ENCODE data around the gene SERPINE2.

Gene SERPINE2

DNA sequence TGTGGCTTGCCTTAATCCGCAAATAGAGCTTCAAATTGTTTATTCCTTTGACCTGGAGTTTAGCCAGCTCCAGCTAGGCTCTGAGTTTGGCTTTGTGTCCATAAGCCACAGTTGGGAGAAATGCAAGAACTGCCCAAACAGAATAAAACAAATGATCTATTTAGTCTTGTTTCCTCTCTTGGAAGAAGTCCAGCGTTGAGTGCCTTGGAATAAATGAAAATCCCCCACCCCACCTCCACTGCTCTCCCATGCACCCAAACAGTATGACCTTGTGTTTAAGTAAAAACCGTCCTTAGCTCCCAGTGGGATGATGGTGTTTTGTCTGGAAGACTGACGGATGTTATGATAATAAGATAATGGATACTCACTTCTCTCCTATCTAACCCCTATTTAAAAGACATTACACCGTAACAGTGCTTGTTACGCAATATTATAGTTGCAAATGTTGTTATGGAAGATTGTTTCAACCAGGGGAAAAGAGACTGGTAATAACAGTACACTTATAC is 3.2 kb upstream of the SERPINE2 start:
- no peak for DNase-seq

DNA sequence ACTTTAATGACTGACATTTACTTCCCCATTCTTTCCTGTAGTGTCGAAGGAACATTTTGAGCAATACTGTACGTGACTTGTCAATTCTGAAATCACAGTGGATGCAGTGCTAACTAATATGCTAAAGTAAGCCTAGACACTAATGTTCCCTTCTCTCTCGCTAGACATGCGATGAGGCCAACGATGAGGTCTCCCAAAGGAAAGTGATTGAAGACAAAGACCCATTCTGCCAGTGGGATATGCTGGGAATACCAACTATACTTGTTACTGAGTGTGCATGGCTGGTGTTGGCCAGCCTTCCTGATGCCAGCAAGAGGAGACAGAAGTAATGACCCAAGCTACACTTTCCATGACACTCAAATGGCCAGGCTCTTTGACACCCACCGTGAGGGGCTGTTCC is 2.5 kb upstream of the SERPINE2 start:
- no peak for DNase-seq

DNA sequence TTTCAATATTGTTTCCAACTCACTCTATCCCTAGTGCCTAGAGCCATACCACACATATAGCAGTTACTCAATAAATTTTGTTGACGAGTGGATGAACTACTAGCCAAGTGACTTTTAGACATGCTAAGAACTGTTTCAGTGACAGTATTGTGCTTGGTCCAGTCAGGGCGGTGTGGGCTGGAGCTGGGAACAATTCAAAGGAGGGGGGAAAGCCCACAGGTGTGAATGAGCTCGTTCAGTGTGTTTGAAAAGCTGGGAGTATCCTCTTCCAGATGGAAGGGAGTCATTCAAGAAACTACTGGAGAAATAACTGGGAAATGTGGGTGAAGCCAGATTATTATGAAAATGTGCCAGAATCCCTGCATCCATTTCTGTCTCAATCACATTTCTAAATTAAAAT is 1.7 kb upstream of the SERPINE2 start:
- DNase-seq: no peak

DNA sequence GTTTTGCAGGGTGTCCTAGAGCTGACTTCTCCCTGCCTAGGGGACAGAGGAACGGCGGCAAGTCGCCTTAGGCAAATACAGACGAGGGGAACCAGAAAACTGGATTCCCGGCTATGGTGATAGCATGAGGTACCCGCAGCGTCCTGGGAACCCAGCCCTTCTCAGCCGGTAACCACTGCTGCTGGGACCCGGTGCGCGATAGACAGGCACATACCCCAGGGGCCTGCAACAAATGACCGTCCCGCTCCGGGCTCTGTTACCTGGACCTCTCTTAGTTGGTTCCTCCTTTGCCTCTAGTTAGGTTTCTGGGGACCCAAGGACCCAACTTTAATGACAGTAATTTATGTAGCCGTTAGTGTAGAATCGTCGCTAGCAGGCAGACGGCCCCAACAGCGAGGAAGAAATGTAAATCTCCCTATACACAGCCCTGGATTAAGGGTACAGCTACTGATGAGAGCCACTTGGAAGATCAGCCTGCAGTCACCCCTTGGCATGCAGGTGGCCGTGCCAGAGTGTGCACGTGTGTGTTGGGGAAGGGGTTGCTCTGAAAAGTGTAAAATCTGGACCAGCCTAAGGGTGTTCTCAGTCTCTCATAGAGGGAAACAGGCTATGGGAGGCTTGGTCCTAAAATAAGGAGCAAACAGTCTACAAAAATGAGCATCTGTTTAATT is 819 bp upstream of the SERPINE2 start:
- DNase-seq: no peak

DNA sequence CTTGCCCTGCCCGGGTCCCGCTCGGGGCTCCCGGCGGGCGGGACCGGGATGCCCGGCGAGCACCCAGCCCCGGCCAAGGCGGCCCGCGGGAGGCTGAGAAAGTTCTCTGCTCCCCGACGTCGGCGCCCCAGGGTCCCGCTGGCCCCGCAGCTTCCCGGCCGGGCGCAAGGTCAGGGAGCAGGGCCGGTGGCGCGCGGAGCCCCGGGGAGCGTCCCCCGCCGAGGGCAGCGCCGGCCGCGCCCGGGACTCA is 331 bp downstream of the SERPINE2 start:
- DNase-seq: no peak

DNA sequence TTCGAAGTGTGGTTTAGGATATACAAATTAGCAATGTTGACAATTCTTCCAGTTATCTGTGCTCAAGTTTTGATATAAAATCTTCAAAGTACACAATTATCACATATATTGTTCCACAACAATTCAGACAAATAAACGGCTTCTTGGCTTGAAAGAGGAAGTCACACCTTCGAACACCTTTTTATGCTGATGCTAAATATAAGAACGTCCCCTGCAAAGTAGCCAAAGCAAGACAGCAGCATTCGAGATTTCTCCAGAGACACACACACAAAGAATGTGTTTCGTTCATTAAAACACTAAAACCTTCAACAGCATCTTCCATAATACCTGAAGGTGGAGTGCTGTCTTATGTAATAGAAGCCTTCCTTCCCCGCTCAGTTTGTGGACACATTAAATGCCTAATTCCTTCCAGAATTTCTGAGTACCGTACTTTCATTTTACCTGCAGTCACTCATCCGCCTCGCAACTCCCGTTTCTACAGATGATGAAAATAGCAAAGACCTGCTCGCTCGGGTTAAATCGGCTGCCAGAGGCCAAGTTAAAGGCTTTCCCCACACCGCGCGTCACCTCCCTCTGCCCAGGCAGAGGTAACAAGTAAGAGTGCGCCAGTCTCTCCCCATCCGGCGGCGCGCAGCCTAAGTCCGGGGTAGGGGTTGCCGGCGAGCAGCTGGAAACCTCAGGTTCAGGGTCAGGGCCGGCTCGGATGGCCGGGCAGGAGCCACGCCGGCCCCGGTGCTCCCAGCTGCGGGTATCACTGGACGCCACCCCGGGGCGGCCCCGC is 847 bp downstream of the SERPINE2 start:
- peak; percentile 37 for DNase-seq

DNA sequence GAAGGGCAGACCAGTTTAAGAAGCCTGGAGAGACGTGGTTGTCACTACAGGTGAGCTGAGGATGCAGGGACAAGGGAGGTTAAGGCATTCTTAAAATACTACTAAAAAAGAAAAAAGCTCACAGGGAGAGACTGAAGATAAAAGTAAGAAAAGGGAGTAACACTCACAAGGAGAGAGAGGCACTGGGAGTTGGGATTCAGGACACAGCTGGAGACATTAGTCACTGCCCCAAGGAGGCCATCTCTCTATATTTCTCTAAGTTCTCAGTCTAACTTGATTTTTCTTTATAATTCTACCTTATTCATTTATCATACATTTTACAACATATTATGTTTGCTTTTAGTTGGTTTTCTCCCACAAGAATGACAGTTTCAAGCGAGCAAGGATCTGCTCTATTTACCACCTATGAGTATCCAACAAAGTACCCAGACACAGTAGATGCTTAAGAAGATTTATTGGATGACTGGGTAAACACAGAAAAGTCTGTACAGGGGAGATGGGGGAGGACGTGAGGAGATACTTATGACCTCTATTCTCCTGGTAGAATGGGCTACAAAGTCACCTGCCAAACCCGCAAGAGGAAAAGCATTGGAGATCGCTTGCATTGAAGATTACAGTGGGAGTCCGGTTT is 2.2 kb downstream of the SERPINE2 start:
- no peak for DNase-seq

DNA sequence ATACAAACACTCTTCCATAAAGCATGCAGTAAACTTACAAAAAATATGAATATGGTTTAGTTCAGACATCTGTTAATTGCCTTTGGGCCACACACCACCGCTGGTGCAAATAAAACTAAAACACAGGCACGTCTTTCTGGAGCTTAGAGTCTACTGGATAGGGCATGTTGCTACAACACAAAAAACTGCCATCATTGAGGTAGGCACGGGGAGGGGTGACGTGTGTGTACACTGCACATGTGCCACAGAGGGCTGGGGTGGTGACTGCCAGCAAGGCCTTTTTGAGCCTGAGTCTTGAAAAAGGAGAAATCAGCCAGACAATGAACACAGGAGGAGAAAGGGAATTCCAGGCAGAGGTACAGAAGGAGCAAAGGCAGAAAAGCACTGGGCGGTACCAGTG is 5.1 kb downstream of the SERPINE2 start:
- no peak for DNase-seq

DNA sequence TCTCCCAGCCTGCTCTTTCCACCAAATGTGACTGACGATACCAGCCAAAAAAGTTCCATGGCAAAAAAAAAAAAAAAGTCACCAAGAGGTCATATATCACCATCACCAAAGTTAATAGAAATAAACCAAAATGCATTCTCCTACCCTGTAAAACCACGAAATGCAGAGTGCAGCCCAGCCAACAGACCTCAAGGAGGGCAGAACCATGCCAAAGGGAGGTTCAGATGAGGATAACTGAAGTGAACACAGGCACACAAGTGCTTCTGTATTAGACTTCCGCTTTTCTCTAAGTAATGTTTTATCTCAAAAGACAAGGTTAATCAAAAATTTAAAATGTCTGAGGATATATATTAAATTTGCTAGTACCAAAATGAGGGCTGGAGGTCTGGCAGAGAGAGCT is 5.5 kb downstream of the SERPINE2 start:
- no peak for DNase-seq

DNA sequence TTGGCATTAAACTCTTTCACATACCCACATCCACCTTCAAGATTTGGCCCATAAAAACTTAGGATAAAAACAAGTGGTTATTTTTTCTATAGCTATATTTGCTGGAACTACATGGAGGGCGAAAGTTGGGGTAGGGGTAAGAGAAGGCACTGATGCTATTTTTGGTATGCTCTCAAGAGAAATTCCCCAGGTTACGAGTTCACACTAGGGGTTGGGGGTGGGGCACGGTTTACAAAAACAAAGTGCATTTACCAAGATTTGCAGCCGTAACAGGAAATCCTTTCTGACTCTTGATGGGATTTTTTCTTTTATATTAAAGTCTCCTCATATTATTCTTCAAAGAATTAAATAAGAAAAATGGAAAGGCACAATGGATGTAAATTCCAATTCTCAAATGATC is 6.8 kb downstream of the SERPINE2 start:
- no peak for DNase-seq

DNA sequence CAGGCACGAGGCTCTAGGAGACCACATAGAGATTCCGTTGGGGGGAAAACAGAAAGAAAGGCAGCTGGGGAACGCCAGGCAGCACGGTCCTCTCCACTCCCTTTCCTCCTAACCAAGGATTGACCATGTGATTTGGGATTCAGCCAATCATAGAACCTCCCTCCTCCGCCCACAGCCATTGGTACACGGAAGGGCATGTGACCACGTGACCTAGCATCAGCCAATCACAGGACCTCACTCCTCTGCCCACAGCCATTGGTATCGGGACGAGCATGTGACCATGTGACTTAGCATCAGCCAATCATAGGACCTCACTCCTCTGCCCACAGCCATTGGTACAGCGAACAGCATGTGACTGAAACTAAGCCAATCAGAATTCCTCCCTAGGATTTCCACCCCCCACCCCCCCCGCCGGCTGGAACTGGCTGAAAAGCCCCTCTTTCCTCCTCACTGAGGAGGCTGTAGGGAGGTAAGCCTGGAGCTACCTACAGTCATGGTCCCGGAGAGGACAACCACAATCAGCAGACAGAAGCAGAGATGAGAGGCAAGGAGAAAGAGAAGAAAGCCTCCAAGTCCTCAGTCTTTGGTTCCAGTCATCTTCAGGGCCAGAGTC is 7.6 kb downstream of the SERPINE2 start:
- DNase-seq: no peak

DNA sequence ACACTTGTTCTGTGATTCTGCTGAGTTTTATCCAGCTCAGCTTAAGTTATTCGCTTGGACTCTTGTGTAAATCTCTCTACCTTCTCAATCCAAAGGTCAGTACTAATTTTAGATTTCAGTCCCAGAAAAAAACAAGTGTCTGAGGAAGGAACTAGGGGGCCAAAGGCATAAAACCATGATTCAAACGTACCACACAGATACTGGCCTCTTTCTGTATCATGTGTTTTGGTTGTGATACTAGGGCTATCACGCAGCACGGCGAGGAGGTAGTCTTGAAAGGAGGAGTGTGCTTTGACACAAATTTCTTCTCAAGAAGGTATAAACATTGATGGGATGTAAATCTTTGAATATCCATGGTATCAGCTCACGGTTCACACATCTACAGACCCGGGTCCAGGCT is 8.3 kb downstream of the SERPINE2 start:
- DNase-seq: no peak

DNA sequence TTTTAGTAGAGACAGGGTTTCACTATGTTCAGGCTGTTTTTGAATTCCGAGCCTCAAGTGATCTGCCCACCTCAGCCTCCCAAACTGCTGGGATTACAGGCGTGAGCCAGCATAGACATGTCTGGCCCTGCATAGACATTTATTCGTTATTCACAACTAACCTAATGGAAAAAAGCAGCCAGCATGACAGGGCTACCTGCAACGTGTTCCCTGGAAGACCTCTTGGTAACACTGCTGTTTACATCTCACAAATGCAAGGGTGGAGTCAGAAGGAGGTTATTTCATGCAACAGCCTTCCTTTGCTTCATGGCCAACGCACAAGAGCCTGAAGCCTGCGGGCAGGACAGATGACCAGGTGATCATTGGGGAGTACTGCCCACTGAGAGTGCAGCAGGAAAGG is 9.2 kb downstream of the SERPINE2 start:
- DNase-seq: no peak

DNA sequence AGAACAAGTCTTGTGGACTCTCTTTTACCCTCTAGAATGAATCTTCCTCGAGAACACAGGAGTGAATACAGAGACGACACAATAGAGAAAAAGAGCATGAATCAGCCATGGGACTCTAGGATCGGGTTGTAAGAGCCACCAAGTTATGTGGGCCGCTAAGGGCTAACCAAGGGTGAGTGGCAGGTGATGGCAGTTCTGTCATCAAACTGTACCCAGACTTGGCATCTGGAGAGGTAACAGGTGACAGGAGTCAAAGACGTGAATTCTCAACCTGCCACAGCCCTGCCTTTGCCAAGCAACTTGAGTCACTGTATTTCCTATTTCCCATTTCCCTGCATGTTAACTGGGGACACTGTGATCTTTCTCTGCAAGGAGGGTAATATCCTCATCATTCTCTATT is 11.2 kb downstream of the SERPINE2 start:
- no peak for DNase-seq

DNA sequence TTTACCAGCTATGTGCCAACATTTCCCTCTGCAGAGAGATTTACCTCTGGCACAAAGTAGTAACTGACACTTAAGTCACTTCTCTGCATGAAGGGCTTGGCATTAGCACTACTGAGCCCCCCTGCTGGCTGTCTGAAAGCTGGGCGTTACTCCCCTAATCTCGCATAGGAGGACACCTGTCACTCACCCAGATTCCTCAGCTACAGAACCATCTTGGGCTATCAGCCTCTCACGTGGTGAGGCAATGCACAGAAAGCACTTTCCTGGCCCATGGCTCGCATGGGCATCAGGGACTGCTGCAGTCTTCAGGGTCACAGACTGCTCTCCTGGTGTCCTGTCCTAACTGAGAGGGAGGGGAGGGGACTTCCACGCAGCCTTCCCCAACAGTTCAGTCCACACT is 12.0 kb downstream of the SERPINE2 start:
- DNase-seq: no peak

DNA sequence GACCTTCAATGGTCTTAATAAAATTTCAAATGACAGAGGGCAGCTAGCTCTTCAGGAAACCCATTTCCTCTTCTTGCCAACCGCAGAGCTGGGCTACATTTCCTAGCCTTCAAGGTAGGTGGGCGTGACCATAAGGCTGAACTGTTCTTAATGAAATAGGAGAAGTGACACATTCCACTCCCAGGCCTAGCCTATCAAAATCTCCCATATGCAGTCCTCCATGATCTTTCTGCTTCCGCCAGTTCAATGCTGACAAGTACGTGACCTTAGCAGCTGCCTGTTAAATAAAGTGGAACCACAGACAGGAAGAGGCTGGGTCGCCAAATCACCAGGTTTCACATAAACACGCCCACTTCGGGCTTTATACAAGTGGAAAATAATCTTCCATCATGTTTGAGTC is 13.2 kb downstream of the SERPINE2 start:
- no peak for DNase-seq

DNA sequence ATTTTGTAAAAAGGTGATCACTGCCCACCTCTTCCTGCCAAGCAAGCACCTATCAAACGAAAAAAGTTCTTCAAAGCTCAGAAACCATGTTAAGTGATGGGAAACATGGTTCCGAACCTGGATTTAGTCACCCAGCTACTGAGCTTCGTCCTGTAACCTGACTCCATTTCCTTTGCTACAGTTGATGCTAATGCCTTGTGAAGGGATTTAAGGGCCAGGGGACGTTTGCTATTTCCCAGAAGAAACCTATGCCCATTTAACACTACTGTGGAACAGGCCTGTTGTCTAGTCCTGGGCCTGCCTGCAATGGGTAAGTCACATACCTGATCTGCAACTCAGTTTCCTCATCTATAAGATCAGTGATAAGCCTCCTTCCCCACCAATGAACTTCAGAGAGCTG is 14.8 kb downstream of the SERPINE2 start:
- DNase-seq: no peak

DNA sequence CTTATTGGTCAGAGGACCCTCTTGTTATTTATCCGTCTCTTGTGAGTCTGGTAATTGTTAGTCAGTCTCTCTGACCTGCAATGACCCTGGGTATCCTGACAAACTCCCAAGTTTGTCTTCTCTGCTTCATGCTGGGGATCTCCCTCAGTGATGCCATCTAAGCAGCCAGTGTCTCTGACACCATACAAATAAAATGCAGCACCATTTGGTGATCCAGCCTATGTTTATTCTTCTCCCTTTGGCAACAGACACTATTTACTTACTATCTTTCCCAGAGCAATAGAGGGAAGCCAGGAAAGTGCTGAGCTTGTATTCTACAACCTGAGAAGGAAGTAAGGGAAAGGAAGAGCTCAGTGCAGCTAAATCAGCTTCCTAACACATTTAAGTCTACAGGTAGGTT is 15.9 kb downstream of the SERPINE2 start:
- no peak for DNase-seq

DNA sequence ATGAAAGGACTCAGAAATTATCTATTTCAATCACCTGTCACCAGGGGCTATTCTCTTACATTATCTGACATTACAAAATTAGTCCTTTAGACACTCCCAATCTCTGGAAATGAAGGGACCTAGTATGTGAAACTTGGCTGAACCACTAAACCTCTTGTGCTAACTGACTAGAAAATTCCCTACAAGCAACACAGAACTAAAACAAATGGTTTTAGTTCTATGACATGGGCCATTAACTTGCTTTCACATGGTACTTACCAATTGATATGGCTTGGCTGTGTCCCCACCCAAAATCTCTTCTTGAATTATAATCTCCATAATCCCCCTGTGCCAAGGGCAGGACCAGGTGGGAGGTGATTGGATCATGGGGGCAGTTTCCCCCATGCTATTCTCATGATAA is 16.6 kb downstream of the SERPINE2 start:
- DNase-seq: no peak

DNA sequence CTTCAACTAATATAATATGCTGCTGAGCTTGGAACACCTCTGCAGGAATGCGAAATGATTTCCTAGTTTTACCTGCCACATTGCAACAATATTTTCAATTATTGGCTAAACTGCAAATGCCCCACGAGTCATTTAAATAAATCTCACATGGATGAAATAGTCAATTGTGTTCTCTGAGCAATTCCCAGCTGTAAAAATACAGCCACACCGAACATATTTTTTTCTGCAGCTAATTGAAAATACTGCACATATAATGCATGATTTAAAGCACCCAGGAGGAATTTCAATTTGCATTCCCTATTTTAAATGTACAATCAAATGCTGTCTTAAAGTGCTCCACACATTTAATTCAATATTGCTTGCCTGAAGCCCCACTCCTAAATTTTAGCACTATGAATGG is 18.6 kb downstream of the SERPINE2 start:
- DNase-seq: no peak

DNA sequence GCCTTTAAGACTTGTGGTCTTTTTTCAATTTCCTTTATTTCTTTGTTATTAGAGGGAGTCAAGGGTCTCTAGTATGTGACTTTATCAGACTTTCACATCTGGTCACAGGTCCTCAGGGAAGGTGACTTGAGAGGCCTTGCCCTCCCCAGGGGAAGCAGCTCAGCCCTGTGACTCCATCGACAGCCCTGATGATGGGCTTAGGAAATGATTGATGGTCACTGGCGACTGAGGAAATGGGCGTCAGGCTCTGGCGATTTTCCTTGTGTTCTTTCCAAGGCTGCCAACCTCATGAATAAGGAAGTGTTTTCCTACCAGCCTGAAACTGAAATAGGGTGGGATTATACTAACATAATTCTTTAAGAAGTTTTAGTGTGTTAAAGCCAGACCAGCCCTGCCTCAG is 21.1 kb downstream of the SERPINE2 start:
- no peak for DNase-seq

DNA sequence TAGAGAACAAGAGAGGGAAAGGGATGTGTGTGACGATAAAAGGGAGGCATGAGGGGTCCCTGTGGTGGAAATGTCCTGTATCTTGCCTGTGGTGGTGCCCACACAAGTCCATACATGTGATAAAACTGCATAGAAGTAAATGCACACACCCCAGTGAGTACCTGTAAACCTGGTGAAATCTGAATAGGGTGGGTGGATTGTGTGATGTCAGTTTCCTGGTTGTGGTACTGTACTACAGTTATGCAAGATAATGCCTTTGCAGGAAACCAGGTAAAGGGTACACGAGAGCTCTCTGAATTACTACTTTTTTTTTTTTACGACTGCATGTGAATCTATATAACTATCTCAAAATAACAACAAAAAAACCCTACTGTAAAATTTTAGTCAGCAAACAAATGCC is 22.1 kb downstream of the SERPINE2 start:
- no peak for DNase-seq

DNA sequence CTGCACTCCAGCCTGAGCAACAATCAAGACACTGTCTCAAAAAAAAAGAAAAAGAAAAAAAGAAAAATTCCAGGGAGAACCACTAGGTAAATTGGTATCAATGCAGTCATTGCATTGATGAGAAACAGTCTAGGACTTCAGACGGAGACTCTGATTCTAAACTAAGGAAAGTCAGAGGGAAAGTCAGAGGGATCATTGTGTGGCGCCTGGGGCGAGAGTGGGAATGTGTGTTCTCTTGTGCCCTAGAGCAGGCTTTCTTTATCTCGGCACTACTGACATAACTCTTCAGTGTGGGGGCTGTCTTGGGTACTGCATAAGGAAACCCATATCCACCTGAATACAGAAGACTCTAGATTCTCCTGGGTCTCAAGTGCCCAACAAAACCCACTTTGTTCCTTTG is 24.8 kb downstream of the SERPINE2 start:
- no peak for DNase-seq

DNA sequence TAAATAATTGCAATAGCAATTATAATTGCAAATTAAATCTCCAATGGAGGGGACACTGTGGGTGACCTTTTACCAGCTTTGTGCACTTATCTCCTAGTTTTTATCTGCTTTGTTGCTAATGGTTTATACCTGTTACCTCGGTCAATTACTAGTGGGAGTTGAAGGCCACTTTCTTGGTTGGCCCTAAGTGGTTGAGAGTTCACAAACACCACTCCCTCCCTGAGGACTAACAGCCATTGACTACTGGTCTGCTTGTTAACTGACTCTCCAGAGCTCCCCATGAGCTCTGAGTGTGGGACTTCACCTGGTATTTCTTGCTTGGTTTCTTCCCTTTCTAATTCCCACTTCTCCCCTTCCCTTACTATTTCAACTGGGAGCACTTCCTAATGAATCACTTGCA is 27.2 kb downstream of the SERPINE2 start:
- no peak for DNase-seq

Data from left hindlimb (tissue), 1 donor.